Mesendoderm (in vitro differentiated cells): Measurements from ENCODE around the gene KRTAP1-3.
"Not testable (repeated sequence)": the region's sequence is repeated elsewhere in the genome, so short reads cannot be mapped to it uniquely, and the experiment has no call there.

Experiments used
- DNase-seq: peaks from one replicate; pipeline ENCODE4 v3.0.0; 2013
- H2AK5ac ChIP-seq: 2 replicates; pipeline ENCODE4 v1.6.1; 2013; ENCODE audit warnings: low read length, inconsistent platforms
- H2BK120ac ChIP-seq: 2 replicates; pipeline ENCODE4 v1.6.1; 2013; ENCODE audit warnings: low read depth, mild to moderate bottlenecking, low read length, moderate library complexity, mixed read lengths
- H2BK15ac ChIP-seq: replicated peaks from 2 replicates; pipeline ENCODE4 v1.6.1; 2013; ENCODE audit warnings: low read depth, mild to moderate bottlenecking, moderate library complexity
- H2BK5ac ChIP-seq: 2 replicates; pipeline ENCODE4 v1.6.1; 2013; ENCODE audit warnings: low read length, inconsistent platforms
- H3K18ac ChIP-seq: 2 replicates; pipeline ENCODE4 v1.6.1; 2013; ENCODE audit warnings: mild to moderate bottlenecking, low read length, mixed read lengths
- H3K23ac ChIP-seq: one replicate; pipeline ENCODE4 v1.6.1; 2013; ENCODE audit warnings: low read length
- H3K27ac ChIP-seq: 2 replicates; pipeline ENCODE4 v1.5.1; 2013; ENCODE audit warnings: low read depth, mild to moderate bottlenecking, inconsistent platforms, low read length, moderate library complexity
- H3K27me3 ChIP-seq: 2 replicates; pipeline ENCODE4 v1.6.1; 2013; ENCODE audit warnings: low read length, control low read depth, mild to moderate bottlenecking, inconsistent platforms; ENCODE audit not compliant: insufficient read depth, poor library complexity
- H3K36me3 ChIP-seq: 2 replicates; pipeline ENCODE4 v1.6.1; 2013; ENCODE audit warnings: low read length, inconsistent platforms; ENCODE audit not compliant: control insufficient read depth, insufficient read depth
- H3K4ac ChIP-seq: one replicate; pipeline ENCODE4 v1.6.1; 2013; ENCODE audit warnings: low read depth, mild to moderate bottlenecking, low read length, moderate library complexity
- H3K4me1 ChIP-seq: 2 replicates; pipeline ENCODE4 v1.6.1; 2013; ENCODE audit warnings: low read depth, low read length, inconsistent platforms; ENCODE audit not compliant: control insufficient read depth
- H3K4me2 ChIP-seq: 2 replicates; pipeline ENCODE4 v1.6.1; 2013; ENCODE audit warnings: low read length
- H3K4me3 ChIP-seq: 2 replicates; pipeline ENCODE4 v1.5.1; 2013; ENCODE audit warnings: mild to moderate bottlenecking, low read length
- H3K56ac ChIP-seq: one replicate; pipeline ENCODE4 v1.6.1; 2013; ENCODE audit warnings: low read length
- H3K79me1 ChIP-seq: 2 replicates; pipeline ENCODE4 v1.6.1; 2013; ENCODE audit warnings: low read length, inconsistent platforms
- H3K79me2 ChIP-seq: 2 replicates; pipeline ENCODE4 v1.6.1; 2013; ENCODE audit warnings: mild to moderate bottlenecking, low read length; ENCODE audit not compliant: control insufficient read depth, insufficient read depth
- H3K9ac ChIP-seq: 2 replicates; pipeline ENCODE4 v1.6.1; 2013; ENCODE audit warnings: low read length, inconsistent platforms
- H4K5ac ChIP-seq: one replicate; pipeline ENCODE4 v1.6.1; 2013; ENCODE audit warnings: low read length
- H4K8ac ChIP-seq: one replicate; pipeline ENCODE4 v1.6.1; 2013; ENCODE audit warnings: low read depth, mild to moderate bottlenecking, control low read depth, low read length, moderate library complexity
- WGBS: extraction: QIAGEN DNeasy Blood & Tissue Kit; methylation state at CpG from one replicate; pipeline ENCODE4 v1.1.7; 2013; ENCODE audit warnings: low lambda C conversion rate, missing lambda C conversion rate; ENCODE audit not compliant: insufficient coverage; ENCODE audit errors: extremely low coverage; 5-methylcytosine and 5-hydroxymethylcytosine counted together

KRTAP1-3 gene

DNA sequence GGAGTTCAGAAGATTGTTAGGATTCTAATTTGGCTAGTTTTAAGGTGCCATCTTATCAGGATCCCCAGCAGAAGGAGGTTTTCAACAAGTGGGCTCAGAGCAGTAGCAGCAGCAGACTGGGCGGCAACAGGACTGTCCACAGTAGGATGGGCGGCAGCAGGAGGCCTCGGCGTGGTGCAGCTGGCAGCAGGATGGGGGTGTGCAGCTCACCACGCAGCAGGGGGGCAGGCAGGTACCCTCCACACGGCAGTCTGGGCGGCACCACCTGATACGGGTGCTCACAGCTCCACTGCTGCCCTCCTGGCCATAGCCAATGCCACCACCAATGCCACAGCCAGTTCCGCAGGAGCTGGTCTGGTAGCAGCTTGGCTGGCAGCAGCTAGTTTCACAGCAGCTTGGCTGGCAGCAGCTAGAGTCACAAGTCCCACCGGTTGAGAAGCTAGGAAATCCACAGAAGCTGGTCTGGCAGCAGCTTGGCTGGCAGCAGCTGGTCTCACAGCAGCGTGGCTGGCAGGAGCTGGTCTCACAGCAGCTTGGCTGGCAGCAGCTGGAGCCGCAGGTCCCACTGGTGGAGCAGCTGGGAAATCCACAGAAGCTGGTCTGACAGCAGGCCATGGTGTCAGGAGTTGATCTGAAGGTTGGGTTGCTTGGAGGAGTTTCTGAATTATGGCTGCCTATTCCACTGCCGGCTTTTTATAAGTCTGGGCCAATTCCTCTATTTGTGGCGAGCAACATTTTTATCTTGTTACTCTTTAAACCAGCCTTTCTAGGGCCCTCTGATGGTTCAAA lies 6.3 kb upstream of the KRTAP1-3 start, which contains the start of gene KRTAP1-1:
KRTAP1-1 (minus strand) TSS at position 668 of the 789 bp plus-strand sequence; CDS start at position 615, 53 bp downstream.
- no CpG with 5 or more reads among the region's 14 CpGs for WGBS
- not testable (repeated sequence) for H3K4ac ChIP-seq

DNA sequence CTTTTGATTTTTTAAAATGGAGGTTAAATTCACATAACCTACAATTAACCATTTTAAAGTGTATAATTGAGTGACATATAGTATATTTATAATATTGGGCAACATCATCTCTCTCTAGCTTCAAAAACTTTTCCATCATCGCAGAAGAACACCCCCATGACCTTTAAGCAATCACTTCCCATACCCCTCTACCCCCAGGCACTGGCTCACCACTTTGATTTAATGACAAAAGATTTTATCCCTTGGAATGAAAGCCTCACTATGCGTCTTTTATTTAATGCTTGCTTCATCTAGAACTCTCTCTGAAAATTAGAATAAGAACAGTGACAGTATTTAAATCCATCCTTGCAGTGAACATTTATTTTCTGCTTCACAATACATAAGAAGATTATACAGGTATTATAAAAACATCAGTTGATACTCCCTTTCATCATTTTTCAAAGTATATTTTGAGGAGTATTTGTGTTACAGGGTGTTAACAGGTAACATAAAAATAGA lies 3.2 kb upstream of the KRTAP1-3 start:
- no peak overlapping the region for H2AK5ac ChIP-seq
- H3K79me1 ChIP-seq: no peaks in the 10 kb centered on the region
- no peaks in the 10 kb centered on the region for H3K4me1 ChIP-seq
- no peak overlapping the region for H3K9ac ChIP-seq
- no peak overlapping the region for H4K5ac ChIP-seq
- H3K79me2 ChIP-seq: no peaks in the 10 kb centered on the region
- H3K27me3 ChIP-seq: no peaks in the 10 kb centered on the region
- H2BK120ac ChIP-seq: no peak overlapping the region
- no peak overlapping the region for H3K4me3 ChIP-seq
- no peak overlapping the region for H3K4me2 ChIP-seq
- DNase-seq: no peak
- H3K27ac ChIP-seq: no peak overlapping the region
- no peak overlapping the region for H3K18ac ChIP-seq
- no peak overlapping the region for H2BK5ac ChIP-seq
- H4K8ac ChIP-seq: no peak overlapping the region
- H3K23ac ChIP-seq: no peak overlapping the region
- H3K4ac ChIP-seq: no peak overlapping the region
- no peaks in the 10 kb centered on the region for H3K36me3 ChIP-seq
- WGBS: no CpG with 5 or more reads among the region's 2 CpGs
- no peak overlapping the region for H2BK15ac ChIP-seq
- no peak overlapping the region for H3K56ac ChIP-seq

More for the DNA sequence above, 6.3 kb upstream of the KRTAP1-3 start, which contains the start of gene KRTAP1-1:
- not testable (repeated sequence) for H3K23ac ChIP-seq, H4K8ac ChIP-seq, H4K5ac ChIP-seq, H3K79me2 ChIP-seq, H3K56ac ChIP-seq, DNase-seq, H3K36me3 ChIP-seq, H3K79me1 ChIP-seq, H3K4me1 ChIP-seq, H2BK15ac ChIP-seq, H3K27ac ChIP-seq, H2BK5ac ChIP-seq, H3K27me3 ChIP-seq, H2BK120ac ChIP-seq, H3K4me3 ChIP-seq, H3K4me2 ChIP-seq, H3K9ac ChIP-seq, H3K18ac ChIP-seq, H2AK5ac ChIP-seq

GRCh38 chr17:41029633-41030245 lies 4.9 kb downstream of the KRTAP1-3 start, which contains the start of gene KRTAP1-4:
KRTAP1-4 (minus strand) TSS chr17:41030195; CDS start chr17:41030078, 117 bp downstream.
- no peaks in the 10 kb centered on the region for H3K36me3 ChIP-seq
- no peak within 1 kb of the TSS for H3K9ac ChIP-seq
- H3K56ac ChIP-seq: no peak within 1 kb of the TSS
- no peak within 1 kb of the TSS for H3K4me3 ChIP-seq
- no peak within 1 kb of the TSS for H3K27ac ChIP-seq
- no peak within 1 kb of the TSS for H3K4ac ChIP-seq
- H3K79me2 ChIP-seq: no peaks in the 10 kb centered on the region
- no peak within 1 kb of the TSS for H3K18ac ChIP-seq
- H2BK15ac ChIP-seq: no peak within 1 kb of the TSS
- DNase-seq: no peak
- no peak within 1 kb of the TSS for H2BK5ac ChIP-seq
- no peak within 1 kb of the TSS for H3K23ac ChIP-seq
- H3K79me1 ChIP-seq: no peaks in the 10 kb centered on the region
- H3K4me2 ChIP-seq: no peak within 1 kb of the TSS
- no peak within 1 kb of the TSS for H4K5ac ChIP-seq
- H4K8ac ChIP-seq: no peak within 1 kb of the TSS
- H3K27me3 ChIP-seq: no peaks in the 10 kb centered on the region
- no CpG with 5 or more reads among the region's 12 CpGs for WGBS
- H2BK120ac ChIP-seq: no peak within 1 kb of the TSS
- H2AK5ac ChIP-seq: no peak within 1 kb of the TSS
- H3K4me1 ChIP-seq: no peaks in the 10 kb centered on the region

DNA sequence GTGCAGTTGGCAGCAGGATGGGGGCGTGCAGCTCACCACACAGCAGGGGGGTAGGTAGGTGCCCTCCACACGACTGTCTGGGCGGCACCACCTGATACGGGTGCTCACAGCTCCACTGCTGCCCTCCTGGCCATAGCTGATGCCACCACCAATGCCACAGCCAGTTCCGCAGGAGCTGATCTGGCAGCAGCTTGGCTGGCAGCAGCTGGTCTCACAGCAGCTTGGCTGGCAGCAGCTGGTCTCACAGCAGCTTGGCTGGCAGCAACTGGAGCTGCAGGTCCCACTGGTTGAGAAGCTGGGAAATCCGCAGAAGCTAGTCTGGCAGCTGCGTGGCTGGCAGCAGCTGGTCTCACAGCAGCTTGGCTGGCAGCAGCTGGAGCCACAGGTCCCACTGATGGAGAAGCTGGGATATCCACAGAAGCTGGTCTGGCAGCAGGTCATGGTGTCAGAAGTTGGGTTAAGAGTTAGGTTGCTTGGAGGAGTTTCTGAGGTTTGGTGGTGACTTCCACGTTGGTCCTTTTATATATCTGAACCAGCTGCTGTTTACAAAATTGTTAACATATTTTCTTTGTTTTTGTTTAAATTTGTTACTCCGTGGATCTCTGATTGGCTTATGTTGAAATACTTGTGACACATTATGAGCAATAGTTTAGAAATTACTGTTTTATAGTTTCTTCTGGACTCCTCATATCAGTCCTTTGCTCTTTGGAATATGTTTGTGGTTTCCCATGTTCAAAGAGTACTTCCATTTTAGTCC lies 7.8 kb downstream of the KRTAP1-3 start, which contains the start of gene KRTAP1-5:
KRTAP1-5 (minus strand) TSS at position 494 of the 757 bp plus-strand sequence; CDS start at position 441, 53 bp downstream.
- no peaks in the 10 kb centered on the region for H3K4me1 ChIP-seq
- no CpG with 5 or more reads among the region's 9 CpGs for WGBS
- no peak within 1 kb of the TSS for H2BK120ac ChIP-seq
- no peaks in the 10 kb centered on the region for H3K36me3 ChIP-seq
- no peaks in the 10 kb centered on the region for H3K79me1 ChIP-seq
- no peaks in the 10 kb centered on the region for H3K79me2 ChIP-seq
- no peak within 1 kb of the TSS for H2AK5ac ChIP-seq
- no peak within 1 kb of the TSS for H3K27ac ChIP-seq
- H3K23ac ChIP-seq: no peak within 1 kb of the TSS
- no peaks in the 10 kb centered on the region for H3K27me3 ChIP-seq
- no peak for DNase-seq
- H2BK15ac ChIP-seq: no peak within 1 kb of the TSS
- no peak within 1 kb of the TSS for H4K8ac ChIP-seq
- H4K5ac ChIP-seq: no peak within 1 kb of the TSS
- H3K4me3 ChIP-seq: no peak within 1 kb of the TSS
- no peak within 1 kb of the TSS for H3K56ac ChIP-seq
- H3K4ac ChIP-seq: no peak within 1 kb of the TSS
- no peak within 1 kb of the TSS for H3K18ac ChIP-seq
- H3K4me2 ChIP-seq: no peak within 1 kb of the TSS
- H3K9ac ChIP-seq: no peak within 1 kb of the TSS
- no peak within 1 kb of the TSS for H2BK5ac ChIP-seq

- Histone ChIP-seq H4K8ac (no peak overlapping the region), H2BK120ac (no peak overlapping the region), H2BK5ac (no peak overlapping the region), H3K23ac (no peak overlapping the region), H3K27me3 (no peaks in the 10 kb centered on the region), H3K79me1 (no peaks in the 10 kb centered on the region), H3K27ac (no peak overlapping the region), H3K4ac (no peak overlapping the region), H3K36me3 (no peaks in the 10 kb centered on the region), H3K4me1 (no peaks in the 10 kb centered on the region), H2BK15ac (no peak overlapping the region), H3K79me2 (no peaks in the 10 kb centered on the region), H3K4me2 (no peak overlapping the region), H4K5ac (no peak overlapping the region), H3K4me3 (no peak overlapping the region), H3K9ac (no peak overlapping the region), H2AK5ac (no peak overlapping the region), H3K18ac (no peak overlapping the region), H3K56ac (no peak overlapping the region)
- no peak for DNase-seq
- WGBS: 100% methylated on average over 2 of the region's 3 CpGs
These were observed 10.0 kb downstream of the KRTAP1-3 start for GRCh38 chr17:41024697-41025096.
